ENCODE results near the gene B3GALT6. TPM values are rescaled to one million over a fixed set of nuclear protein-coding genes. Genes with fewer than 3 reads are reported as not detected.

The B3GALT6 gene
- polyA plus RNA-seq, 4 donors: 2.7 to 13.7 (median 6.8) TPM

- no peak for FAIRE-seq
- WGBS, 3 donors: 94 to 95% (median 94%) methylated on average over 26 of the region's 26 CpGs
- Histone ChIP-seq H3K36me3 (ENCODE audit: control insufficient read depth in 3 of 3, insufficient read depth in 2 of 3, low read depth in 1 of 3, low read length in 3 of 3) (peaks cover 3 to 78% (median 19%) of the 10 kb centered on the region in 3 donors), H3K27ac (ENCODE audit: low read depth in 1 of 3, low read length in 2 of 3) (no peak overlapping the region), H3K9me3 (ENCODE audit: control insufficient read depth in 2 of 2, insufficient read depth in 1 of 2, low read depth in 1 of 2, low read length in 1 of 2) (no peaks in the 10 kb centered on the region), H3K27me3 (ENCODE audit: control insufficient read depth in 3 of 3, insufficient read depth in 3 of 3, low read length in 3 of 3) (no peaks in the 10 kb centered on the region), H3K4me1 (ENCODE audit: control insufficient read depth in 3 of 3, insufficient read depth in 2 of 3, low read depth in 1 of 3, low read length in 2 of 3) (no peaks in the 10 kb centered on the region), H3K4me3 (ENCODE audit: low read depth in 1 of 3, low read length in 3 of 3) (no peak overlapping the region)
- DNase-seq: no peak
Measured at GRCh38 chr1:1255078-1255477, 23.0 kb downstream of the B3GALT6 start.

- FAIRE-seq (no peak), DNase-seq (no peak)
- H3K4me3 ChIP-seq (ENCODE audit: low read depth in 1 of 3, low read length in 3 of 3): no peak overlapping the region
- no peaks in the 10 kb centered on the region for H3K27me3 ChIP-seq (ENCODE audit: control insufficient read depth in 3 of 3, insufficient read depth in 3 of 3, low read length in 3 of 3)
- 89 to 94% (median 94%) methylated on average over 10 of the region's 10 CpGs for WGBS, 3 donors
- no peak overlapping the region for H3K27ac ChIP-seq (ENCODE audit: low read depth in 1 of 3, low read length in 2 of 3)
- H3K36me3 ChIP-seq (ENCODE audit: control insufficient read depth in 3 of 3, insufficient read depth in 2 of 3, low read depth in 1 of 3, low read length in 3 of 3): peaks cover 3 to 82% (median 19%) of the 10 kb centered on the region in 3 donors
- no peaks in the 10 kb centered on the region for H3K9me3 ChIP-seq (ENCODE audit: control insufficient read depth in 2 of 2, insufficient read depth in 1 of 2, low read depth in 1 of 2, low read length in 1 of 2)
- H3K4me1 ChIP-seq (ENCODE audit: control insufficient read depth in 3 of 3, insufficient read depth in 2 of 3, low read depth in 1 of 3, low read length in 2 of 3): no peaks in the 10 kb centered on the region
Measured at GRCh38 chr1:1255611-1256010, 23.6 kb downstream of the B3GALT6 start.

GRCh38 chr1:1256956-1257871, 25.2 kb downstream of the B3GALT6 start:
- H3K27me3 ChIP-seq (ENCODE audit: control insufficient read depth in 3 of 3, insufficient read depth in 3 of 3, low read length in 3 of 3): no peaks in the 10 kb centered on the region

GRCh38 chr1:1259119-1259488, 27.1 kb downstream of the B3GALT6 start:
- 96 to 97% (median 97%) methylated on average over 22 of the region's 22 CpGs for WGBS, 3 donors
- FAIRE-seq (no peak), DNase-seq (no peak)
- Histone ChIP-seq H3K4me3 (ENCODE audit: low read depth in 1 of 3, low read length in 3 of 3) (no peak overlapping the region), H3K36me3 (ENCODE audit: control insufficient read depth in 3 of 3, insufficient read depth in 2 of 3, low read depth in 1 of 3, low read length in 3 of 3) (peaks cover 19 to 91% (median 27%) of the 10 kb centered on the region in 3 donors), H3K27me3 (ENCODE audit: control insufficient read depth in 3 of 3, insufficient read depth in 3 of 3, low read length in 3 of 3) (no peaks in the 10 kb centered on the region), H3K9me3 (ENCODE audit: control insufficient read depth in 2 of 2, insufficient read depth in 1 of 2, low read depth in 1 of 2, low read length in 1 of 2) (no peaks in the 10 kb centered on the region), H3K27ac (ENCODE audit: low read depth in 1 of 3, low read length in 2 of 3) (no peak overlapping the region), H3K4me1 (ENCODE audit: control insufficient read depth in 3 of 3, insufficient read depth in 2 of 3, low read depth in 1 of 3, low read length in 2 of 3) (no peaks in the 10 kb centered on the region)

More at GRCh38 chr1:1256956-1257871, 25.2 kb downstream of the B3GALT6 start:
- 94 to 96% (median 95%) methylated on average over 26 to 31 of the region's 31 CpGs for WGBS, 3 donors
- no peak for DNase-seq
- no peak overlapping the region for H3K27ac ChIP-seq (ENCODE audit: low read depth in 1 of 3, low read length in 2 of 3)
- H3K4me1 ChIP-seq (ENCODE audit: control insufficient read depth in 3 of 3, insufficient read depth in 2 of 3, low read depth in 1 of 3, low read length in 2 of 3): no peaks in the 10 kb centered on the region
- H3K9me3 ChIP-seq (ENCODE audit: control insufficient read depth in 2 of 2, insufficient read depth in 1 of 2, low read depth in 1 of 2, low read length in 1 of 2): no peaks in the 10 kb centered on the region
- no peak for FAIRE-seq
- no peak overlapping the region for H3K4me3 ChIP-seq (ENCODE audit: low read depth in 1 of 3, low read length in 3 of 3)
- peaks cover 9 to 89% (median 22%) of the 10 kb centered on the region in 3 donors for H3K36me3 ChIP-seq (ENCODE audit: control insufficient read depth in 3 of 3, insufficient read depth in 2 of 3, low read depth in 1 of 3, low read length in 3 of 3)

GRCh38 chr1:1259540-1259939, 27.5 kb downstream of the B3GALT6 start:
- no peak for DNase-seq

GRCh38 chr1:1259951-1260600, 28.0 kb downstream of the B3GALT6 start:
- Histone ChIP-seq H3K27ac (ENCODE audit: low read depth in 1 of 3, low read length in 2 of 3) (no peak overlapping the region), H3K9me3 (ENCODE audit: control insufficient read depth in 2 of 2, insufficient read depth in 1 of 2, low read depth in 1 of 2, low read length in 1 of 2) (no peaks in the 10 kb centered on the region), H3K27me3 (ENCODE audit: control insufficient read depth in 3 of 3, insufficient read depth in 3 of 3, low read length in 3 of 3) (no peaks in the 10 kb centered on the region), H3K4me3 (ENCODE audit: low read depth in 1 of 3, low read length in 3 of 3) (no peak overlapping the region), H3K4me1 (ENCODE audit: control insufficient read depth in 3 of 3, insufficient read depth in 2 of 3, low read depth in 1 of 3, low read length in 2 of 3) (no peaks in the 10 kb centered on the region), H3K36me3 (ENCODE audit: control insufficient read depth in 3 of 3, insufficient read depth in 2 of 3, low read depth in 1 of 3, low read length in 3 of 3) (peaks cover 19 to 89% (median 19%) of the 10 kb centered on the region in 3 donors)
- no peak for FAIRE-seq
- no peak for DNase-seq
- 82 to 91% (median 84%) methylated on average over 26 of the region's 26 CpGs for WGBS, 3 donors

More at GRCh38 chr1:1259540-1259939, 27.5 kb downstream of the B3GALT6 start:
- FAIRE-seq: no peak
- Histone ChIP-seq H3K27ac (ENCODE audit: low read depth in 1 of 3, low read length in 2 of 3) (no peak overlapping the region), H3K4me1 (ENCODE audit: control insufficient read depth in 3 of 3, insufficient read depth in 2 of 3, low read depth in 1 of 3, low read length in 2 of 3) (no peaks in the 10 kb centered on the region), H3K36me3 (ENCODE audit: control insufficient read depth in 3 of 3, insufficient read depth in 2 of 3, low read depth in 1 of 3, low read length in 3 of 3) (peaks cover 19 to 90% (median 25%) of the 10 kb centered on the region in 3 donors), H3K27me3 (ENCODE audit: control insufficient read depth in 3 of 3, insufficient read depth in 3 of 3, low read length in 3 of 3) (no peaks in the 10 kb centered on the region), H3K4me3 (ENCODE audit: low read depth in 1 of 3, low read length in 3 of 3) (no peak overlapping the region), H3K9me3 (ENCODE audit: control insufficient read depth in 2 of 2, insufficient read depth in 1 of 2, low read depth in 1 of 2, low read length in 1 of 2) (no peaks in the 10 kb centered on the region)
- 93 to 94% (median 94%) methylated on average over 18 of the region's 18 CpGs for WGBS, 3 donors

- 72 to 86% (median 84%) methylated on average over 16 of the region's 16 CpGs for WGBS, 3 donors
- H3K36me3 ChIP-seq (ENCODE audit: control insufficient read depth in 3 of 3, insufficient read depth in 2 of 3, low read depth in 1 of 3, low read length in 3 of 3): peaks cover 17 to 89% (median 19%) of the 10 kb centered on the region in 3 donors
- no peak overlapping the region for H3K27ac ChIP-seq (ENCODE audit: low read depth in 1 of 3, low read length in 2 of 3)
- H3K4me1 ChIP-seq (ENCODE audit: control insufficient read depth in 3 of 3, insufficient read depth in 2 of 3, low read depth in 1 of 3, low read length in 2 of 3): no peaks in the 10 kb centered on the region
- FAIRE-seq: no peak
- no peak overlapping the region for H3K4me3 ChIP-seq (ENCODE audit: low read depth in 1 of 3, low read length in 3 of 3)
- no peaks in the 10 kb centered on the region for H3K27me3 ChIP-seq (ENCODE audit: control insufficient read depth in 3 of 3, insufficient read depth in 3 of 3, low read length in 3 of 3)
- DNase-seq: no peak
- H3K9me3 ChIP-seq (ENCODE audit: control insufficient read depth in 2 of 2, insufficient read depth in 1 of 2, low read depth in 1 of 2, low read length in 1 of 2): no peaks in the 10 kb centered on the region
Measured at GRCh38 chr1:1260843-1261560, 29.0 kb downstream of the B3GALT6 start.

GRCh38 chr1:1262071-1262470, 30.0 kb downstream of the B3GALT6 start:
- Histone ChIP-seq H3K36me3 (ENCODE audit: control insufficient read depth in 3 of 3, insufficient read depth in 2 of 3, low read depth in 1 of 3, low read length in 3 of 3) (peaks cover 15 to 86% (median 17%) of the 10 kb centered on the region in 3 donors), H3K4me1 (ENCODE audit: control insufficient read depth in 3 of 3, insufficient read depth in 2 of 3, low read depth in 1 of 3, low read length in 2 of 3) (no peaks in the 10 kb centered on the region), H3K4me3 (ENCODE audit: low read depth in 1 of 3, low read length in 3 of 3) (no peak overlapping the region), H3K27ac (ENCODE audit: low read depth in 1 of 3, low read length in 2 of 3) (no peak overlapping the region), H3K9me3 (ENCODE audit: control insufficient read depth in 2 of 2, insufficient read depth in 1 of 2, low read depth in 1 of 2, low read length in 1 of 2) (no peaks in the 10 kb centered on the region), H3K27me3 (ENCODE audit: control insufficient read depth in 3 of 3, insufficient read depth in 3 of 3, low read length in 3 of 3) (no peaks in the 10 kb centered on the region)
- no peak for FAIRE-seq
- WGBS, 3 donors: 91 to 94% (median 94%) methylated on average over 15 to 17 of the region's 17 CpGs
- no peak for DNase-seq
